Transverse colon (tissue), 4 donors: ENCODE results near the gene OVOL1.

Experiments used
- CTCF ChIP-seq, 5 experiments: fragments of 200-600 bp in 3 of 5; fragments of 450-650 bp in 2 of 5; sonication (generic) in 3 of 5; IDR thresholded peaks; 1 replicate in 2 of 5; 2 replicates in 3 of 5; pipeline ENCODE4 v1.5.1; 2016 to 2017; ENCODE audit warnings: antibody characterized with exemption in 5 of 5, inconsistent platforms in 3 of 5, mild to moderate bottlenecking in 2 of 5, moderate library complexity in 1 of 5
- EP300 ChIP-seq: sonication (generic); formaldehyde crosslinking; IDR thresholded peaks from one replicate; pipeline ENCODE4 v1.6.1; 2017; ENCODE audit warnings: antibody characterized with exemption, low read depth
- POLR2A ChIP-seq: fragments of 450-650 bp; IDR thresholded peaks from one replicate; pipeline ENCODE4 v1.6.1; 2016; ENCODE audit warnings: antibody characterized with exemption, mild to moderate bottlenecking, moderate library complexity
- POLR2AphosphoS5 ChIP-seq, 3 donors: sonication (generic); formaldehyde crosslinking; IDR thresholded peaks; one replicate each; pipeline ENCODE4 v1.6.1; 2016; ENCODE audit warnings: antibody characterized with exemption in 3 of 3

- TF ChIP-seq EP300 (no peak), CTCF (IDR thresholded peaks at IDR 0.05) (no peak), POLR2AphosphoS5 (IDR thresholded peaks at IDR 0.05) (no peak), POLR2A (no peak)
Measured at GRCh38 chr11:65739022-65739421, 47.8 kb upstream of the OVOL1 start.
